Trophoblast cell (in vitro differentiated cells and primary cell): ENCODE measurements around the gene GPR155.
"Not testable (repeated sequence)": the region's sequence is repeated elsewhere in the genome, so short reads cannot be mapped to it uniquely, and the experiment has no call there.

ENCODE experiments used
- DNase-seq, 2 donors: peaks; one replicate each; pipeline ENCODE4 v3.0.0-alpha.2; 2016
- H2AFZ ChIP-seq: 2 replicates; pipeline ENCODE4 v1.6.1; 2013; ENCODE audit warnings: low read length, moderate library complexity, mild to moderate bottlenecking; ENCODE audit not compliant: insufficient read depth, poor library complexity
- H2AK5ac ChIP-seq: 2 replicates; pipeline ENCODE4 v1.6.1; 2013; ENCODE audit warnings: mild to moderate bottlenecking, low read length
- H2BK120ac ChIP-seq: 2 replicates; pipeline ENCODE4 v1.6.1; 2013; ENCODE audit warnings: low read length, mild to moderate bottlenecking, moderate library complexity; ENCODE audit not compliant: insufficient read depth, poor library complexity
- H2BK12ac ChIP-seq: 2 replicates; pipeline ENCODE4 v1.6.1; 2013; ENCODE audit warnings: mild to moderate bottlenecking, low read length, moderate library complexity
- H2BK5ac ChIP-seq: 2 replicates; pipeline ENCODE4 v1.6.1; 2013; ENCODE audit warnings: low read length, low read depth, moderate library complexity, mild to moderate bottlenecking; ENCODE audit not compliant: poor library complexity
- H3K14ac ChIP-seq: 2 replicates; pipeline ENCODE4 v1.6.1; 2013; ENCODE audit warnings: mild to moderate bottlenecking, low read length
- H3K18ac ChIP-seq: 2 replicates; pipeline ENCODE4 v1.6.1; 2013; ENCODE audit warnings: mild to moderate bottlenecking, low read length
- H3K23ac ChIP-seq: 2 replicates; pipeline ENCODE4 v1.6.1; 2013; ENCODE audit warnings: low read length
- H3K27ac ChIP-seq: 2 replicates; pipeline ENCODE4 v1.5.1; 2013; ENCODE audit warnings: low read depth, mild to moderate bottlenecking, inconsistent platforms, low read length, moderate library complexity
- H3K27me3 ChIP-seq: 2 replicates; pipeline ENCODE4 v1.6.1; 2013; ENCODE audit warnings: inconsistent platforms, mild to moderate bottlenecking, low read length, moderate library complexity; ENCODE audit not compliant: insufficient read depth
- H3K36me3 ChIP-seq, 2 experiments: 1 replicate in 1 of 2; 2 replicates in 1 of 2; pipeline ENCODE4 v1.6.1; 2013; ENCODE audit warnings: low read length in 2 of 2, mild to moderate bottlenecking in 2 of 2, moderate library complexity in 1 of 2; ENCODE audit not compliant: insufficient read depth in 2 of 2, control insufficient read depth in 1 of 2
- H3K4ac ChIP-seq: 2 replicates; pipeline ENCODE4 v1.6.1; 2013; ENCODE audit warnings: low read depth, mild to moderate bottlenecking, low read length, moderate library complexity
- H3K4me1 ChIP-seq, 2 experiments: 1 replicate in 1 of 2; 2 replicates in 1 of 2; pipeline ENCODE4 v1.6.1; 2013; ENCODE audit warnings: low read length in 2 of 2, mild to moderate bottlenecking in 2 of 2, moderate library complexity in 1 of 2; ENCODE audit not compliant: insufficient read depth in 2 of 2, control insufficient read depth in 1 of 2
- H3K4me2 ChIP-seq: 2 replicates; pipeline ENCODE4 v1.6.1; 2013; ENCODE audit warnings: inconsistent platforms, mild to moderate bottlenecking, low read length, moderate library complexity
- H3K4me3 ChIP-seq: 2 replicates; pipeline ENCODE4 v1.5.1; 2013; ENCODE audit warnings: mild to moderate bottlenecking, low read depth, low read length, inconsistent platforms
- H3K79me1 ChIP-seq: one replicate; pipeline ENCODE4 v1.6.1; 2013; ENCODE audit warnings: low read length
- H3K79me2 ChIP-seq: 2 replicates; pipeline ENCODE4 v1.6.1; 2013; ENCODE audit warnings: low read length, mild to moderate bottlenecking; ENCODE audit not compliant: control insufficient read depth, insufficient read depth, poor library complexity
- H3K9ac ChIP-seq: 2 replicates; pipeline ENCODE4 v1.6.1; 2013; ENCODE audit warnings: mild to moderate bottlenecking, low read length
- H3K9me3 ChIP-seq: 2 replicates; pipeline ENCODE4 v1.6.1; 2013; ENCODE audit warnings: low read depth, mild to moderate bottlenecking, control low read depth, inconsistent platforms, low read length; ENCODE audit not compliant: insufficient read depth
- H4K12ac ChIP-seq: 2 replicates; pipeline ENCODE4 v1.6.1; 2013; ENCODE audit warnings: low read depth, mild to moderate bottlenecking, low read length, moderate library complexity
- H4K8ac ChIP-seq: 2 replicates; pipeline ENCODE4 v1.6.1; 2013; ENCODE audit warnings: low read depth, mild to moderate bottlenecking, low read length, moderate library complexity
- H4K91ac ChIP-seq: one replicate; pipeline ENCODE4 v1.6.1; 2013; ENCODE audit warnings: low read depth, mild to moderate bottlenecking, low read length, moderate library complexity
- whole genome bisulfite sequencing: extraction: QIAGEN DNeasy Blood & Tissue Kit; methylation state at CpG from one replicate; pipeline ENCODE4 v1.1.7; 2013; ENCODE audit warnings: missing lambda C conversion rate; ENCODE audit not compliant: insufficient read length, insufficient coverage; ENCODE audit errors: extremely low coverage; 5-methylcytosine and 5-hydroxymethylcytosine counted together

The GPR155 gene

GRCh38 chr2:174490051-174490450, 3.2 kb upstream of the GPR155 start:
- Histone ChIP-seq H3K4me1 (peaks cover 0 to 4% of the 10 kb centered on the region in 2 experiments), H2AFZ (no peak overlapping the region), H3K23ac (no peak overlapping the region), H3K79me2 (no peaks in the 10 kb centered on the region), H4K91ac (no peak overlapping the region), H3K4me3 (no peak overlapping the region), H4K12ac (no peak overlapping the region), H3K27ac (no peak overlapping the region), H2BK5ac (no peak overlapping the region), H3K79me1 (peaks cover 7% of the 10 kb centered on the region), H2BK12ac (no peak overlapping the region), H2AK5ac (no peak overlapping the region), H4K8ac (no peak overlapping the region), H3K36me3 (no peaks in the 10 kb centered on the region), H2BK120ac (no peak overlapping the region), H3K4me2 (no peak overlapping the region), H3K18ac (no peak overlapping the region), H3K14ac (no peak overlapping the region), H3K27me3 (no peaks in the 10 kb centered on the region), H3K4ac (no peak overlapping the region), H3K9ac (no peak overlapping the region), H3K9me3 (no peaks in the 10 kb centered on the region)
- no CpG with 5 or more reads among the region's 3 CpGs for WGBS
- no peak for DNase-seq

GRCh38 chr2:174489520-174489919, 2.7 kb upstream of the GPR155 start:
- H3K36me3 ChIP-seq, H3K4me2 ChIP-seq, H3K4me3 ChIP-seq, H3K18ac ChIP-seq, H2BK12ac ChIP-seq, H4K91ac ChIP-seq, H2AK5ac ChIP-seq, H3K4ac ChIP-seq, DNase-seq, H3K23ac ChIP-seq, H3K14ac ChIP-seq, H3K79me2 ChIP-seq, H3K4me1 ChIP-seq, H2BK120ac ChIP-seq, H3K9me3 ChIP-seq, H2AFZ ChIP-seq, H2BK5ac ChIP-seq, H3K27ac ChIP-seq, H3K9ac ChIP-seq, H3K27me3 ChIP-seq, H4K12ac ChIP-seq, H3K79me1 ChIP-seq, H4K8ac ChIP-seq: not testable (repeated sequence)
- no CpG with 5 or more reads among the region's 10 CpGs for WGBS

- Histone ChIP-seq H3K4me3 (no peak overlapping the region), H3K14ac (no peak overlapping the region), H3K79me1 (peaks cover 7% of the 10 kb centered on the region), H3K27ac (no peak overlapping the region), H3K27me3 (no peaks in the 10 kb centered on the region), H3K4ac (no peak overlapping the region), H3K4me1 (peaks cover 0 to 4% of the 10 kb centered on the region in 2 experiments), H3K9me3 (no peaks in the 10 kb centered on the region), H2BK5ac (no peak overlapping the region), H3K18ac (no peak overlapping the region), H2BK12ac (no peak overlapping the region), H4K8ac (no peak overlapping the region), H2BK120ac (no peak overlapping the region), H4K91ac (no peak overlapping the region), H3K4me2 (no peak overlapping the region), H3K79me2 (no peaks in the 10 kb centered on the region), H2AK5ac (no peak overlapping the region), H4K12ac (no peak overlapping the region), H3K9ac (no peak overlapping the region), H3K23ac (no peak overlapping the region), H2AFZ (no peak overlapping the region), H3K36me3 (no peaks in the 10 kb centered on the region)
- WGBS = no CpG with 5 or more reads among the region's 8 CpGs
- DNase-seq = no peak
Measured at GRCh38 chr2:174487820-174488162, 962 bp upstream of the GPR155 start.

DNA sequence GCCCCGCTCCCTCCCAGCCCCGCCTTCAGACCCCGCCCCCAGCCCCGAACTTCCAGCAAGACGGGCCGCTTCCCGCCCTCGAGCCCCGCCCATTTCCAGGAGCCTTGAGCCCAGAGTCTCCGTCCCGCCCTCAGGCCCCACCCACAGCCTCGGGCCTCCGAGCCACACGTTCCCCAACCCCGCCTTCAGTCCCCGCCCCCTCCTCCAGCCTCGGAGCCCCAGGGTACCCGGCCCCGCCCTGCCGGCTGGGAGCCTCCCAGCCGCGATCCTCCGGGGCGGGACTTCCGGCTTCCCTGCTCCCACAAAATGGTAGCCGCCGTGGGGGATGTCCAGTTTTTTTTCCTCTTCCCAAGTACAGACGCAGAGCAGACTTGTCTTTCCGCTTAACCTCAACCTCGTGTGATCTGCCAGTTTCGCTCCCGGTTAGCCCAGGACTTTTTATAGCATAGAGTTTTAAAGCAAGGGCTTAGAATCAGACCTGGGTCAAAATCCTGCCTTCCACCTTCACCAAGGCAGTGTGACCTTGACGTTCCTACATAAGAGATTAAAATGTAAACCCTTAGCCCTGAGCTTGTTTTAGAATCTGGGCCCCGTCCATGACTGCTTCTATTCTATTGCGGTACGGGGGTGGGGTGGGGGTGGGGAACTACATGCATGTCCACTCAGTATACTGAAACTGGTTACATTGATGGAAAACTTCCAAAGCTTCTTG, 435 bp upstream of the GPR155 start:
- Histone ChIP-seq H3K9me3 (no peaks in the 10 kb centered on the region), H4K91ac (peak overlapping the region; percentile 84), H2BK12ac (peak overlapping the region; percentile 35), H3K79me1 (peaks cover 7% of the 10 kb centered on the region), H2BK5ac (no peak overlapping the region), H3K36me3 (no peaks in the 10 kb centered on the region), H3K18ac (peak overlapping the region; percentile 95), H3K4me2 (peak overlapping the region; percentile 72), H2AFZ (peak overlapping the region; percentile 92), H2BK120ac (no peak overlapping the region), H4K8ac (peak overlapping the region; percentile 99), H2AK5ac (no peak overlapping the region), H3K14ac (peak overlapping the region; percentile 84), H3K23ac (no peak overlapping the region), H3K27me3 (no peaks in the 10 kb centered on the region), H4K12ac (peak overlapping the region; percentile 96), H3K4me1 (peaks cover 0 to 4% of the 10 kb centered on the region in 2 experiments), H3K4me3 (peak overlapping the region; percentile 62), H3K9ac (no peak overlapping the region), H3K4ac (peak overlapping the region; percentile 87), H3K79me2 (no peaks in the 10 kb centered on the region), H3K27ac (peak overlapping the region; percentile 38)
- peak; percentile 98 to 99 for DNase-seq
- WGBS = no CpG with 5 or more reads among the region's 36 CpGs
